Measurements from ENCODE around the gene GPC2.
A peak's percentile ranks its signal among the peaks of the same experiment; 100 is the strongest.

GPC2 gene

GRCh38 chr7:100126239-100126930, 50.8 kb downstream of the GPC2 start:
- DNase-seq (ENCODE audit: insufficient read length, low spot score) (no peak), FAIRE-seq (no peak)

GRCh38 chr7:100124301-100125230, 52.6 kb downstream of the GPC2 start:
- DNase-seq (ENCODE audit: insufficient read length, low spot score) (no peak), FAIRE-seq (no peak)

- no peak for FAIRE-seq
These were observed 54.6 kb downstream of the GPC2 start for GRCh38 chr7:100122568-100122967.

GRCh38 chr7:100122067-100122466, 55.1 kb downstream of the GPC2 start:
- no peak for DNase-seq (ENCODE audit: insufficient read length, low spot score)
- no peak for FAIRE-seq

More at GRCh38 chr7:100122568-100122967, 54.6 kb downstream of the GPC2 start:
- no peak for DNase-seq (ENCODE audit: insufficient read length, low spot score)

GRCh38 chr7:100120733-100121036, 56.5 kb downstream of the GPC2 start:
- no peak for FAIRE-seq
- DNase-seq (ENCODE audit: insufficient read length, low spot score): no peak

- FAIRE-seq (no peak), DNase-seq (ENCODE audit: insufficient read length, low spot score) (peak; percentile 36)
These were observed 57.0 kb downstream of the GPC2 start for GRCh38 chr7:100119970-100120732.
